A673 (cell line): Measurements from ENCODE around the gene LCE6A. TPM values are rescaled to one million over a fixed set of nuclear protein-coding genes. Genes with fewer than 3 reads are reported as not detected.

Experiments used
- BruUV-seq: library from RNA; stranded (reverse); fragments of 400-500 nt; replicated peaks from 2 replicates; lab custom pipeline; 2021; lab: Mats Ljungman, UMichigan
- CTCF ChIA-PET: fragments of 300-600 bp; sonication (Branson Sonifier 250); formaldehyde crosslinking; loops from one replicate; lab custom pipeline; 2022; ENCODE audit warnings: antibody characterized with exemption; lab: Charles Lee
- POLR2A ChIA-PET: fragments of 300-600 bp; sonication (Branson Sonifier 250); formaldehyde crosslinking; loops from one replicate; lab custom pipeline; 2022; ENCODE audit warnings: antibody characterized with exemption; ENCODE audit not compliant: low non-redundant PET; lab: Charles Lee
- DNase-seq: peaks from one replicate; pipeline ENCODE4 v3.0.0-alpha.2; 2015; ENCODE audit warnings: low spot score
- H3K27ac ChIP-seq: fragments of 200-600 bp; sonication (generic); 2 replicates; pipeline ENCODE4 v1.5.1; 2016; ENCODE audit warnings: mixed run types, low read depth, mild to moderate bottlenecking, mixed read lengths, antibody characterized with exemption, low read length; ENCODE audit not compliant: poor library complexity, severe bottlenecking
- H3K27me3 ChIP-seq: fragments of 200-600 bp; sonication (generic); replicated peaks from 2 replicates; pipeline ENCODE4 v1.6.1; 2017; ENCODE audit warnings: mixed run types, low read depth, mild to moderate bottlenecking, mixed read lengths, antibody characterized with exemption, low read length; ENCODE audit not compliant: insufficient read depth, poor library complexity
- H3K36me3 ChIP-seq: fragments of 200-600 bp; sonication (generic); 2 replicates; pipeline ENCODE4 v1.6.1; 2016; ENCODE audit warnings: mixed run types, mild to moderate bottlenecking, mixed read lengths, antibody characterized with exemption, low read length; ENCODE audit not compliant: insufficient read depth, poor library complexity, severe bottlenecking
- H3K4me1 ChIP-seq: fragments of 200-600 bp; sonication (generic); 2 replicates; pipeline ENCODE4 v1.6.1; 2017; ENCODE audit warnings: mixed run types, mild to moderate bottlenecking, mixed read lengths, antibody characterized with exemption, low read length; ENCODE audit not compliant: insufficient read depth, poor library complexity, severe bottlenecking
- H3K4me3 ChIP-seq: fragments of 200-600 bp; sonication (generic); 2 replicates; pipeline ENCODE4 v1.5.1; 2016; ENCODE audit warnings: low read depth, mixed run types, mild to moderate bottlenecking, mixed read lengths, low read length; ENCODE audit not compliant: poor library complexity, severe bottlenecking
- H3K9me3 ChIP-seq: fragments of 200-600 bp; sonication (generic); 2 replicates; pipeline ENCODE4 v1.6.1; 2016; ENCODE audit warnings: mixed run types, low read depth, mild to moderate bottlenecking, mixed read lengths, antibody characterized with exemption, low read length; ENCODE audit not compliant: poor library complexity, severe bottlenecking
- EZH2 ChIP-seq: fragments of 200-600 bp; sonication (generic); IDR thresholded peaks from 2 replicates; pipeline ENCODE4 v1.6.1; 2017; ENCODE audit warnings: borderline replicate concordance, low read depth, mild to moderate bottlenecking, mixed read lengths, antibody characterized with exemption, low read length; ENCODE audit not compliant: poor library complexity, severe bottlenecking
- intact Hi-C: fragments of 100-400 bp; cut with micrococcal nuclease; formaldehyde crosslinking; loops from one replicate; pipeline ENCODE4 v1.10.0; 2022; ENCODE audit not compliant: unreplicated experiment
- total RNA-seq: library from RNA; stranded (reverse); gene quantifications from 2 replicates; pipeline ENCODE4 v1.2.3, GENCODE V29; 2021
- TF ChIP-seq, protein P1 (sequence below): fragments of 300-800, 200-600 bp; sonication (generic); conservative IDR thresholded peaks from 2 replicates; pipeline ENCODE4 v1.5.1; 2017; ENCODE audit warnings: low read depth, mild to moderate bottlenecking, antibody characterized with exemption, low read length, moderate library complexity, mixed read lengths

LCE6A gene
- total RNA-seq, 1 experiment from 2014 or later: not detected

DNA sequence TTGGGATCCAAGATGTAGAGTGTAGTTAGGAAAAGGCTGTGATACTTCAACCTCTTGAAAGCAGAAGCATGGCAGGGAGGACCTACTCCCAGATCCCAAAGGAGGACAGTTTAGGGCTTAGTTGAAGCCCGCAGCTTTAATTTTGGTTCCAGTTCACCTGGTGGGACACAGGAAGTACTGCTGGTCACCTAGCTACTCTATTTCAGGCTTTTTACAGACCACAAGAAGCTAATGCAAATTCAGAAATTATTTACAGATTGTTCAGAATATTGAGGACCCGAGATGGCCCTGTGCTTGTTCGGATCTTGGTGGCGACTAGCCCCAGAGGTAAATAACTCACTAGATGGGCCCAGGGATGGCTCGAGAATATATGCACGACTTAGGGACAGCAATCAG, 29.1 kb downstream of the LCE6A start:
- no peaks in the 10 kb centered on the region for H3K9me3 ChIP-seq
- CTCF ChIA-PET: no interaction called here
- intact Hi-C loops: loop anchor here (5.0 to 10.0 kb wide), 3 partner anchors 183 to 351 kb away; partner anchors contain the start of gene SPRR2A
- H3K27me3 ChIP-seq: peaks cover 6% of the 10 kb centered on the region
- TF ChIP-seq, protein P1, sequence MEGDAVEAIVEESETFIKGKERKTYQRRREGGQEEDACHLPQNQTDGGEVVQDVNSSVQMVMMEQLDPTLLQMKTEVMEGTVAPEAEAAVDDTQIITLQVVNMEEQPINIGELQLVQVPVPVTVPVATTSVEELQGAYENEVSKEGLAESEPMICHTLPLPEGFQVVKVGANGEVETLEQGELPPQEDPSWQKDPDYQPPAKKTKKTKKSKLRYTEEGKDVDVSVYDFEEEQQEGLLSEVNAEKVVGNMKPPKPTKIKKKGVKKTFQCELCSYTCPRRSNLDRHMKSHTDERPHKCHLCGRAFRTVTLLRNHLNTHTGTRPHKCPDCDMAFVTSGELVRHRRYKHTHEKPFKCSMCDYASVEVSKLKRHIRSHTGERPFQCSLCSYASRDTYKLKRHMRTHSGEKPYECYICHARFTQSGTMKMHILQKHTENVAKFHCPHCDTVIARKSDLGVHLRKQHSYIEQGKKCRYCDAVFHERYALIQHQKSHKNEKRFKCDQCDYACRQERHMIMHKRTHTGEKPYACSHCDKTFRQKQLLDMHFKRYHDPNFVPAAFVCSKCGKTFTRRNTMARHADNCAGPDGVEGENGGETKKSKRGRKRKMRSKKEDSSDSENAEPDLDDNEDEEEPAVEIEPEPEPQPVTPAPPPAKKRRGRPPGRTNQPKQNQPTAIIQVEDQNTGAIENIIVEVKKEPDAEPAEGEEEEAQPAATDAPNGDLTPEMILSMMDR: no peak
- no peak for TF ChIP-seq EZH2
- no peaks in the 10 kb centered on the region for H3K4me1 ChIP-seq
- POLR2A ChIA-PET: no interaction called here
- no TSS peak for BruUV-seq
- H3K4me3 ChIP-seq: no peak overlapping the region
- no peak for DNase-seq
- H3K36me3 ChIP-seq: no peaks in the 10 kb centered on the region
- H3K27ac ChIP-seq: no peak overlapping the region

DNA sequence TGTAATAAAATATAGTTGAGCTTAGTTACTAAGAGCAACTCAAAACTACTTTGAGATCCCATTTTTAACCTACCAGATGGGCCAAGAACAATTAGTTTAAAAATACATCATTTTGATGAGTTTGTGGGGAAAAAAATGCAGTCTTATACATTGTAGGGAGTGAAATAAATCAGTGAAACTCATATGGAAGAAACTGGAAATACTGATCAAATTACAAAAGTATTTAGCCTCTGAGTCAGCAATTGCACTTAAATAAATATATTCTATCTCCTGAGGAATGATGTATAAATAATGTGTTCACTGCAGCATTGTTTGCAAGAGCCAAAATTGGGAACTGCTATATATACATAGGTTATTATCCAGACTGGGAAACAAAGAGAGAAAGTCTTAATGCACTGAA, 30.8 kb downstream of the LCE6A start:
- ChIA-PET CTCF (no interaction called here), POLR2A (no interaction called here)
- TF ChIP-seq, protein P1: no peak
- no peak for TF ChIP-seq EZH2
- no peak overlapping the region for H3K4me3 ChIP-seq
- BruUV-seq: no TSS peak
- no peaks in the 10 kb centered on the region for H3K27me3 ChIP-seq
- no peaks in the 10 kb centered on the region for H3K36me3 ChIP-seq
- no peaks in the 10 kb centered on the region for H3K4me1 ChIP-seq
- no peaks in the 10 kb centered on the region for H3K9me3 ChIP-seq
- intact Hi-C loops: loop anchor here (5.0 to 10.0 kb wide), 3 partner anchors 181 to 349 kb away; partner anchors contain the start of gene SPRR2A
- H3K27ac ChIP-seq: no peak overlapping the region
- no peak for DNase-seq

DNA sequence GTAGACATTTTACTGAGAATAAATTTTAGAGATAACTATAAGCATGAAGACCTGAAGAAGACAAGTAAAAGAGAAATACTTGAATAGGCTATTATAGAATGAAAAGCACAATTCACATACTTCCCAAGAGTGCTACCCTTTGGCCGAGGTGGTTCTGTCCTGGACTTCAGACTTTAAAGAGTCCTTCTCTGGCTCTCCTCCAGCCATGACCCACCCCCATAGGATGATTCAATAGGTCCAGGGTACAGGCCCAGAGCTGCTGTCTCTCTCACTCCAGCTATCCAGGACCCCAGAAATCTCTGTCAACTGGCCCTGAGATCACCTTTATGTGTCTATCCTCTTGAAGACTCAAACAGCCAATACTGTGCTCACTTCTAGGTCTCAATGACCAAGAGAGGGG, 34.2 kb downstream of the LCE6A start:
- Histone ChIP-seq H3K4me3 (no peak overlapping the region), H3K4me1 (no peaks in the 10 kb centered on the region), H3K27me3 (no peaks in the 10 kb centered on the region), H3K27ac (no peak overlapping the region), H3K9me3 (no peaks in the 10 kb centered on the region), H3K36me3 (no peaks in the 10 kb centered on the region)
- no TSS peak for BruUV-seq
- TF ChIP-seq, protein P1: no peak
- no peak for TF ChIP-seq EZH2
- no peak for DNase-seq
- ChIA-PET CTCF (no interaction called here), POLR2A (no interaction called here)
- intact Hi-C loops: loop anchor here (10.0 kb wide), 2 partner anchors 178 to 318 kb away; partner anchors contain the start of gene SPRR2A
